Tibial nerve (tissue), 4 donors: Measurements from ENCODE around the gene MIGA1.

Experiments used
- EP300 ChIP-seq, 2 donors: sonication (generic); formaldehyde crosslinking; IDR thresholded peaks; one replicate each; pipeline ENCODE4 v1.6.1; 2017; ENCODE audit warnings: antibody characterized with exemption in 2 of 2, mild to moderate bottlenecking in 1 of 2
- POLR2A ChIP-seq, 2 donors: fragments of 450-650 bp; IDR thresholded peaks; one replicate each; pipeline ENCODE4 v1.6.1; 2017; ENCODE audit warnings: antibody characterized with exemption in 2 of 2, mild to moderate bottlenecking in 2 of 2, moderate library complexity in 2 of 2
- TF ChIP-seq, protein P1 (sequence below), 5 experiments: fragments of 200-600 bp in 3 of 5; fragments of 450-650 bp in 2 of 5; sonication (generic) in 3 of 5; IDR thresholded peaks; one replicate each; pipeline ENCODE4 v1.5.1; 2016 to 2019; ENCODE audit warnings: antibody characterized with exemption in 5 of 5, mild to moderate bottlenecking in 3 of 5, moderate library complexity in 2 of 5

GRCh38 chr1:77829851-77830250, 50.4 kb downstream of the MIGA1 start:
- TF ChIP-seq, protein P1, sequence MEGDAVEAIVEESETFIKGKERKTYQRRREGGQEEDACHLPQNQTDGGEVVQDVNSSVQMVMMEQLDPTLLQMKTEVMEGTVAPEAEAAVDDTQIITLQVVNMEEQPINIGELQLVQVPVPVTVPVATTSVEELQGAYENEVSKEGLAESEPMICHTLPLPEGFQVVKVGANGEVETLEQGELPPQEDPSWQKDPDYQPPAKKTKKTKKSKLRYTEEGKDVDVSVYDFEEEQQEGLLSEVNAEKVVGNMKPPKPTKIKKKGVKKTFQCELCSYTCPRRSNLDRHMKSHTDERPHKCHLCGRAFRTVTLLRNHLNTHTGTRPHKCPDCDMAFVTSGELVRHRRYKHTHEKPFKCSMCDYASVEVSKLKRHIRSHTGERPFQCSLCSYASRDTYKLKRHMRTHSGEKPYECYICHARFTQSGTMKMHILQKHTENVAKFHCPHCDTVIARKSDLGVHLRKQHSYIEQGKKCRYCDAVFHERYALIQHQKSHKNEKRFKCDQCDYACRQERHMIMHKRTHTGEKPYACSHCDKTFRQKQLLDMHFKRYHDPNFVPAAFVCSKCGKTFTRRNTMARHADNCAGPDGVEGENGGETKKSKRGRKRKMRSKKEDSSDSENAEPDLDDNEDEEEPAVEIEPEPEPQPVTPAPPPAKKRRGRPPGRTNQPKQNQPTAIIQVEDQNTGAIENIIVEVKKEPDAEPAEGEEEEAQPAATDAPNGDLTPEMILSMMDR (IDR thresholded peaks at IDR 0.05), result no peak
- TF ChIP-seq POLR2A (IDR thresholded peaks at IDR 0.05) (no peak), EP300 (IDR thresholded peaks at IDR 0.05) (no peak)
